ENCODE results near the gene POTEF. TPM values are rescaled to one million over a fixed set of nuclear protein-coding genes. Genes with fewer than 3 reads are reported as not detected.
"Not testable (repeated sequence)": the region's sequence is repeated elsewhere in the genome, so short reads cannot be mapped to it uniquely, and the experiment has no call there.

POTEF gene
- 0.20 and 0.49 TPM in 2 replicates for total RNA-seq (2014; rRNA removed; shearing (Covaris generic); ENCODE audit: low replicate concordance)

- H3K36me3 ChIP-seq, H3K9me3 ChIP-seq, H3K4me3 ChIP-seq, H3K27me3 ChIP-seq, DNase-seq: not testable (repeated sequence)
Observed at GRCh38 chr2:130129120-130129829, at the start of gene POTEF. POTEF (minus strand) TSS chr2:130129222; CDS start chr2:130120515, 8,707 bp downstream.

- DNase-seq, H3K27me3 ChIP-seq, H3K9me3 ChIP-seq, H3K4me3 ChIP-seq: not testable (repeated sequence)
- peaks cover 16% of the 10 kb centered on the region for H3K36me3 ChIP-seq
Observed at GRCh38 chr2:130174866-130175265, 45.8 kb upstream of the POTEF start.

GRCh38 chr2:130169896-130170295 is 40.9 kb upstream of the POTEF start:
- Histone ChIP-seq H3K4me3 (no peak overlapping the region), H3K27me3 (no peaks in the 10 kb centered on the region), H3K9me3 (no peaks in the 10 kb centered on the region), H3K36me3 (peaks cover 15% of the 10 kb centered on the region)
- no peak for DNase-seq

- H3K36me3 ChIP-seq = peaks cover 13% of the 10 kb centered on the region
- not testable (repeated sequence) for H3K27me3 ChIP-seq, H3K4me3 ChIP-seq, DNase-seq, H3K9me3 ChIP-seq
Observed at GRCh38 chr2:130169163-130169562, 40.1 kb upstream of the POTEF start.

GRCh38 chr2:130166611-130167010 is 37.6 kb upstream of the POTEF start:
- not testable (repeated sequence) for H3K9me3 ChIP-seq, DNase-seq, H3K4me3 ChIP-seq, H3K27me3 ChIP-seq
- peaks cover 14% of the 10 kb centered on the region for H3K36me3 ChIP-seq

- DNase-seq = no peak
- Histone ChIP-seq H3K36me3 (peaks cover 14% of the 10 kb centered on the region), H3K4me3 (no peak overlapping the region), H3K27me3 (no peaks in the 10 kb centered on the region), H3K9me3 (no peaks in the 10 kb centered on the region)
Observed at GRCh38 chr2:130165293-130166016, 36.4 kb upstream of the POTEF start.

- H3K36me3 ChIP-seq = peaks cover 14% of the 10 kb centered on the region
- H3K27me3 ChIP-seq = no peaks in the 10 kb centered on the region
- no peak for DNase-seq
- H3K9me3 ChIP-seq = no peaks in the 10 kb centered on the region
- H3K4me3 ChIP-seq = no peak overlapping the region
Observed at GRCh38 chr2:130162968-130163367, 33.9 kb upstream of the POTEF start.

GRCh38 chr2:130162486-130162885 is 33.5 kb upstream of the POTEF start:
- peaks cover 14% of the 10 kb centered on the region for H3K36me3 ChIP-seq
- not testable (repeated sequence) for H3K9me3 ChIP-seq, DNase-seq, H3K27me3 ChIP-seq, H3K4me3 ChIP-seq

GRCh38 chr2:130160838-130161705 is 32.0 kb upstream of the POTEF start:
- not testable (repeated sequence) for H3K9me3 ChIP-seq, H3K4me3 ChIP-seq, DNase-seq, H3K27me3 ChIP-seq
- H3K36me3 ChIP-seq = peaks cover 13% of the 10 kb centered on the region

GRCh38 chr2:130160131-130160530 is 31.1 kb upstream of the POTEF start:
- Histone ChIP-seq H3K36me3 (peaks cover 8% of the 10 kb centered on the region), H3K4me3 (no peak overlapping the region), H3K27me3 (no peaks in the 10 kb centered on the region), H3K9me3 (no peaks in the 10 kb centered on the region)
- no peak for DNase-seq

- not testable (repeated sequence) for H3K27me3 ChIP-seq, H3K4me3 ChIP-seq, DNase-seq
Observed at GRCh38 chr2:130159376-130159775, 30.4 kb upstream of the POTEF start.

GRCh38 chr2:130158631-130159030 is 29.6 kb upstream of the POTEF start:
- H3K4me3 ChIP-seq = no peak overlapping the region
- no peaks in the 10 kb centered on the region for H3K27me3 ChIP-seq
- H3K36me3 ChIP-seq = peaks cover 2% of the 10 kb centered on the region; the same call in 1 of the 2 replicates
- DNase-seq = no peak
- no peaks in the 10 kb centered on the region for H3K9me3 ChIP-seq

More at GRCh38 chr2:130159376-130159775, 30.4 kb upstream of the POTEF start:
- H3K36me3 ChIP-seq, H3K9me3 ChIP-seq: not testable (repeated sequence)

- H3K27me3 ChIP-seq, H3K9me3 ChIP-seq, H3K4me3 ChIP-seq, DNase-seq, H3K36me3 ChIP-seq: not testable (repeated sequence)
Observed at GRCh38 chr2:130157825-130158514, 28.9 kb upstream of the POTEF start.

GRCh38 chr2:130157354-130157753 is 28.3 kb upstream of the POTEF start:
- DNase-seq, H3K36me3 ChIP-seq, H3K27me3 ChIP-seq, H3K9me3 ChIP-seq, H3K4me3 ChIP-seq: not testable (repeated sequence)

- DNase-seq = no peak
- H3K9me3 ChIP-seq = no peaks in the 10 kb centered on the region
- no peaks in the 10 kb centered on the region for H3K27me3 ChIP-seq
- H3K4me3 ChIP-seq = no peak overlapping the region
- 0 out of 2 replicates have a peak, but pooled peaks cover 2% of the 10 kb centered on the region for H3K36me3 ChIP-seq
Observed at GRCh38 chr2:130156624-130157004, 27.6 kb upstream of the POTEF start.

- not testable (repeated sequence) for H3K4me3 ChIP-seq, H3K9me3 ChIP-seq, H3K27me3 ChIP-seq
Observed at GRCh38 chr2:130155956-130156623, 27.1 kb upstream of the POTEF start.

More at GRCh38 chr2:130155956-130156623, 27.1 kb upstream of the POTEF start:
- DNase-seq = peak; percentile 30
- not testable (repeated sequence) for H3K36me3 ChIP-seq
